C4-2B (cell line): ENCODE results near the gene DNAJC17.

ENCODE experiments used
- H3K27ac ChIP-seq: fragments of 450-650 bp; 2 replicates; pipeline ENCODE4 v1.5.1; 2017
- CTCF ChIP-seq: fragments of 450-650 bp; conservative IDR thresholded peaks from 2 replicates; pipeline ENCODE4 v1.5.1; 2017; ENCODE audit warnings: mild to moderate bottlenecking
- ZFX ChIP-seq: fragments of 450-650 bp; IDR thresholded peaks from 2 replicates; pipeline ENCODE4 v1.6.1; 2017

The DNAJC17 gene

GRCh38 chr15:40803076-40803475 is 4.2 kb downstream of the DNAJC17 start:
- H3K27ac ChIP-seq = peak overlapping the region; percentile 82
- no peak for TF ChIP-seq ZFX
- TF ChIP-seq CTCF = no peak

- no peak overlapping the region for H3K27ac ChIP-seq
These were observed 7.8 kb downstream of the DNAJC17 start for GRCh38 chr15:40799523-40799922.

GRCh38 chr15:40796512-40796911 is 10.8 kb downstream of the DNAJC17 start:
- TF ChIP-seq ZFX (no peak), CTCF (no peak)
- no peak overlapping the region for H3K27ac ChIP-seq

More at GRCh38 chr15:40799523-40799922, 7.8 kb downstream of the DNAJC17 start:
- TF ChIP-seq ZFX = no peak
- no peak for TF ChIP-seq CTCF

- TF ChIP-seq CTCF (no peak), ZFX (no peak)
- H3K27ac ChIP-seq = no peak overlapping the region
These were observed 11.2 kb downstream of the DNAJC17 start for GRCh38 chr15:40796041-40796440.

GRCh38 chr15:40793216-40793989 is 13.9 kb downstream of the DNAJC17 start:
- H3K27ac ChIP-seq = peak overlapping the region; percentile 50

GRCh38 chr15:40792394-40792793 is 14.9 kb downstream of the DNAJC17 start:
- TF ChIP-seq ZFX = no peak
- no peak for TF ChIP-seq CTCF
- H3K27ac ChIP-seq = peak overlapping the region; percentile 50; the same call in 1 of the 2 replicates

More at GRCh38 chr15:40793216-40793989, 13.9 kb downstream of the DNAJC17 start:
- TF ChIP-seq ZFX (no peak), CTCF (no peak)

GRCh38 chr15:40790718-40791117 is 16.6 kb downstream of the DNAJC17 start:
- TF ChIP-seq ZFX (no peak), CTCF (no peak)
- no peak overlapping the region for H3K27ac ChIP-seq
